ENCODE measurements around the gene CDH20.

CDH20 gene

GRCh38 chr18:61464551-61465142 lies 131.4 kb downstream of the CDH20 start:
- H3K4me1 ChIP-seq (ENCODE audit: insufficient read depth, low read length) = peaks cover 17% of the 10 kb centered on the region
- H2AFZ ChIP-seq (ENCODE audit: low read depth, low read length) = no peak overlapping the region
- H3K4me3 ChIP-seq (ENCODE audit: low read length) = no peak overlapping the region
- H3K9me3 ChIP-seq (ENCODE audit: low read length) = no peaks in the 10 kb centered on the region
- no peaks in the 10 kb centered on the region for H3K27me3 ChIP-seq (ENCODE audit: insufficient read depth, low read length)
- no peaks in the 10 kb centered on the region for H3K36me3 ChIP-seq (ENCODE audit: insufficient read depth, low read length)

GRCh38 chr18:61466736-61467135 lies 133.5 kb downstream of the CDH20 start:
- H3K36me3 ChIP-seq (ENCODE audit: insufficient read depth, low read length) = no peaks in the 10 kb centered on the region
- no peak overlapping the region for H2AFZ ChIP-seq (ENCODE audit: low read depth, low read length)
- H3K9me3 ChIP-seq (ENCODE audit: low read length) = no peaks in the 10 kb centered on the region
- H3K27me3 ChIP-seq (ENCODE audit: insufficient read depth, low read length) = no peaks in the 10 kb centered on the region
- peaks cover 36% of the 10 kb centered on the region for H3K4me1 ChIP-seq (ENCODE audit: insufficient read depth, low read length)
- no peak overlapping the region for H3K4me3 ChIP-seq (ENCODE audit: low read length)

GRCh38 chr18:61470031-61470674 lies 136.9 kb downstream of the CDH20 start:
- Histone ChIP-seq H2AFZ (ENCODE audit: low read depth, low read length) (peak overlapping the region; percentile 80), H3K4me3 (ENCODE audit: low read length) (peak overlapping the region; percentile 27), H3K27me3 (ENCODE audit: insufficient read depth, low read length) (no peaks in the 10 kb centered on the region), H3K36me3 (ENCODE audit: insufficient read depth, low read length) (no peaks in the 10 kb centered on the region), H3K4me1 (ENCODE audit: insufficient read depth, low read length) (peaks cover 37% of the 10 kb centered on the region), H3K9me3 (ENCODE audit: low read length) (no peaks in the 10 kb centered on the region)

GRCh38 chr18:61471541-61471940 lies 138.3 kb downstream of the CDH20 start:
- H2AFZ ChIP-seq (ENCODE audit: low read depth, low read length) = no peak overlapping the region
- H3K36me3 ChIP-seq (ENCODE audit: insufficient read depth, low read length) = no peaks in the 10 kb centered on the region
- no peaks in the 10 kb centered on the region for H3K9me3 ChIP-seq (ENCODE audit: low read length)
- H3K4me3 ChIP-seq (ENCODE audit: low read length) = no peak overlapping the region
- peaks cover 37% of the 10 kb centered on the region for H3K4me1 ChIP-seq (ENCODE audit: insufficient read depth, low read length)
- no peaks in the 10 kb centered on the region for H3K27me3 ChIP-seq (ENCODE audit: insufficient read depth, low read length)

- no peak overlapping the region for H2AFZ ChIP-seq (ENCODE audit: low read depth, low read length)
- no peak overlapping the region for H3K4me3 ChIP-seq (ENCODE audit: low read length)
- H3K36me3 ChIP-seq (ENCODE audit: insufficient read depth, low read length) = no peaks in the 10 kb centered on the region
- H3K4me1 ChIP-seq (ENCODE audit: insufficient read depth, low read length) = peaks cover 35% of the 10 kb centered on the region
- H3K9me3 ChIP-seq (ENCODE audit: low read length) = no peaks in the 10 kb centered on the region
- no peaks in the 10 kb centered on the region for H3K27me3 ChIP-seq (ENCODE audit: insufficient read depth, low read length)
Measured at GRCh38 chr18:61471942-61472341, 138.7 kb downstream of the CDH20 start.

GRCh38 chr18:61474341-61474740 lies 141.1 kb downstream of the CDH20 start:
- Histone ChIP-seq H3K4me1 (ENCODE audit: insufficient read depth, low read length) (peaks cover 28% of the 10 kb centered on the region), H3K27me3 (ENCODE audit: insufficient read depth, low read length) (no peaks in the 10 kb centered on the region), H3K9me3 (ENCODE audit: low read length) (no peaks in the 10 kb centered on the region), H2AFZ (ENCODE audit: low read depth, low read length) (no peak overlapping the region), H3K4me3 (ENCODE audit: low read length) (no peak overlapping the region), H3K36me3 (ENCODE audit: insufficient read depth, low read length) (no peaks in the 10 kb centered on the region)

GRCh38 chr18:61474918-61475317 lies 141.7 kb downstream of the CDH20 start:
- H3K27me3 ChIP-seq (ENCODE audit: insufficient read depth, low read length) = no peaks in the 10 kb centered on the region
- H3K9me3 ChIP-seq (ENCODE audit: low read length) = no peaks in the 10 kb centered on the region
- H3K36me3 ChIP-seq (ENCODE audit: insufficient read depth, low read length) = no peaks in the 10 kb centered on the region
- peaks cover 22% of the 10 kb centered on the region for H3K4me1 ChIP-seq (ENCODE audit: insufficient read depth, low read length)
- no peak overlapping the region for H3K4me3 ChIP-seq (ENCODE audit: low read length)
- H2AFZ ChIP-seq (ENCODE audit: low read depth, low read length) = no peak overlapping the region

GRCh38 chr18:61475931-61476330 lies 142.7 kb downstream of the CDH20 start:
- H3K4me3 ChIP-seq (ENCODE audit: low read length) = no peak overlapping the region
- H3K27me3 ChIP-seq (ENCODE audit: insufficient read depth, low read length) = no peaks in the 10 kb centered on the region
- no peak overlapping the region for H2AFZ ChIP-seq (ENCODE audit: low read depth, low read length)
- H3K4me1 ChIP-seq (ENCODE audit: insufficient read depth, low read length) = peaks cover 13% of the 10 kb centered on the region
- H3K36me3 ChIP-seq (ENCODE audit: insufficient read depth, low read length) = no peaks in the 10 kb centered on the region
- H3K9me3 ChIP-seq (ENCODE audit: low read length) = no peaks in the 10 kb centered on the region

- Histone ChIP-seq H3K4me1 (ENCODE audit: insufficient read depth, low read length) (no peaks in the 10 kb centered on the region), H3K27me3 (ENCODE audit: insufficient read depth, low read length) (no peaks in the 10 kb centered on the region), H3K9me3 (ENCODE audit: low read length) (no peaks in the 10 kb centered on the region), H2AFZ (ENCODE audit: low read depth, low read length) (no peak overlapping the region), H3K4me3 (ENCODE audit: low read length) (no peak overlapping the region), H3K36me3 (ENCODE audit: insufficient read depth, low read length) (no peaks in the 10 kb centered on the region)
Measured at GRCh38 chr18:61489334-61489733, 156.1 kb downstream of the CDH20 start.

GRCh38 chr18:61496374-61496773 lies 163.1 kb downstream of the CDH20 start:
- Histone ChIP-seq H3K4me1 (ENCODE audit: insufficient read depth, low read length) (no peaks in the 10 kb centered on the region), H3K36me3 (ENCODE audit: insufficient read depth, low read length) (no peaks in the 10 kb centered on the region), H3K9me3 (ENCODE audit: low read length) (no peaks in the 10 kb centered on the region), H2AFZ (ENCODE audit: low read depth, low read length) (no peak overlapping the region), H3K4me3 (ENCODE audit: low read length) (no peak overlapping the region), H3K27me3 (ENCODE audit: insufficient read depth, low read length) (no peaks in the 10 kb centered on the region)

- peaks cover 9% of the 10 kb centered on the region for H3K4me1 ChIP-seq (ENCODE audit: insufficient read depth, low read length)
- H3K27me3 ChIP-seq (ENCODE audit: insufficient read depth, low read length) = no peaks in the 10 kb centered on the region
- H3K4me3 ChIP-seq (ENCODE audit: low read length) = no peak overlapping the region
- no peak overlapping the region for H2AFZ ChIP-seq (ENCODE audit: low read depth, low read length)
- no peaks in the 10 kb centered on the region for H3K36me3 ChIP-seq (ENCODE audit: insufficient read depth, low read length)
- H3K9me3 ChIP-seq (ENCODE audit: low read length) = no peaks in the 10 kb centered on the region
Measured at GRCh38 chr18:61497422-61497821, 164.2 kb downstream of the CDH20 start.

- no peaks in the 10 kb centered on the region for H3K36me3 ChIP-seq (ENCODE audit: insufficient read depth, low read length)
- no peaks in the 10 kb centered on the region for H3K9me3 ChIP-seq (ENCODE audit: low read length)
- H3K4me3 ChIP-seq (ENCODE audit: low read length) = no peak overlapping the region
- peaks cover 9% of the 10 kb centered on the region for H3K4me1 ChIP-seq (ENCODE audit: insufficient read depth, low read length)
- no peaks in the 10 kb centered on the region for H3K27me3 ChIP-seq (ENCODE audit: insufficient read depth, low read length)
- peak overlapping the region; percentile 45 for H2AFZ ChIP-seq (ENCODE audit: low read depth, low read length)
Measured at GRCh38 chr18:61502472-61502871, 169.2 kb downstream of the CDH20 start.

- no peak overlapping the region for H3K4me3 ChIP-seq (ENCODE audit: low read length)
- H3K27me3 ChIP-seq (ENCODE audit: insufficient read depth, low read length) = no peaks in the 10 kb centered on the region
- peaks cover 9% of the 10 kb centered on the region for H3K4me1 ChIP-seq (ENCODE audit: insufficient read depth, low read length)
- H3K36me3 ChIP-seq (ENCODE audit: insufficient read depth, low read length) = no peaks in the 10 kb centered on the region
- no peaks in the 10 kb centered on the region for H3K9me3 ChIP-seq (ENCODE audit: low read length)
- H2AFZ ChIP-seq (ENCODE audit: low read depth, low read length) = no peak overlapping the region
Measured at GRCh38 chr18:61503688-61504087, 170.5 kb downstream of the CDH20 start.

- no peaks in the 10 kb centered on the region for H3K27me3 ChIP-seq (ENCODE audit: insufficient read depth, low read length)
- no peak overlapping the region for H3K4me3 ChIP-seq (ENCODE audit: low read length)
- H2AFZ ChIP-seq (ENCODE audit: low read depth, low read length) = no peak overlapping the region
- no peaks in the 10 kb centered on the region for H3K9me3 ChIP-seq (ENCODE audit: low read length)
- H3K36me3 ChIP-seq (ENCODE audit: insufficient read depth, low read length) = no peaks in the 10 kb centered on the region
- peaks cover 6% of the 10 kb centered on the region for H3K4me1 ChIP-seq (ENCODE audit: insufficient read depth, low read length)
Measured at GRCh38 chr18:61528961-61529360, 195.7 kb downstream of the CDH20 start.
